H1 (cell line): ENCODE measurements around the gene RGPD3. TPM values are rescaled to one million over a fixed set of nuclear protein-coding genes. Genes with fewer than 3 reads are reported as not detected.

Experiments used
- CTCF ChIA-PET: fragments of 300-600 bp; sonication (Branson Sonifier 250); formaldehyde crosslinking; loops from one replicate; lab custom pipeline; 2021; ENCODE audit not compliant: partially characterized antibody; lab: Charles Lee
- POLR2A ChIA-PET: fragments of 300-600 bp; sonication (Branson Sonifier 250); formaldehyde crosslinking; loops from one replicate; lab custom pipeline; 2021; ENCODE audit warnings: inconsistent platforms; ENCODE audit not compliant: partially characterized antibody; lab: Charles Lee
- DNase-seq, 2 experiments: peaks; one replicate each; pipeline versions ENCODE4 v3.0.0 to v3.0.0-alpha.2; 2010 to 2022; ENCODE audit warnings: low spot score in 2 of 2, low read depth in 1 of 2, mixed read lengths in 1 of 2
- FAIRE-seq: peaks from 2 replicates; lab custom pipeline; 2011; peaks lifted over from hg19 to GRCh38; lab: Jason Lieb, UNC
- H2AFZ ChIP-seq: 2 replicates; pipeline ENCODE4 v1.8.1; 2012; ENCODE audit warnings: low read length, inconsistent platforms
- H2AK5ac ChIP-seq: 2 replicates; pipeline ENCODE4 v1.6.1; 2013; ENCODE audit warnings: low read depth, low read length
- H2BK120ac ChIP-seq: replicated peaks from 2 replicates; pipeline ENCODE3; 2013; ENCODE audit warnings: low read depth, low read length, inconsistent platforms
- H2BK12ac ChIP-seq: 2 replicates; pipeline ENCODE4 v1.6.1; 2013; ENCODE audit warnings: low read depth, low read length
- H2BK15ac ChIP-seq: 2 replicates; pipeline ENCODE4 v1.6.1; 2013; ENCODE audit warnings: low read length
- H2BK20ac ChIP-seq: 2 replicates; pipeline ENCODE4 v1.6.1; 2013; ENCODE audit warnings: low read length
- H2BK5ac ChIP-seq: 2 replicates; pipeline ENCODE4 v1.6.1; 2013; ENCODE audit warnings: low read depth, low read length
- H3K14ac ChIP-seq: 2 replicates; pipeline ENCODE4 v1.6.1; 2013; ENCODE audit warnings: inconsistent platforms; ENCODE audit not compliant: insufficient read length
- H3K18ac ChIP-seq: 2 replicates; pipeline ENCODE4 v1.6.1; 2013; ENCODE audit warnings: low read length; ENCODE audit errors: extremely low read depth
- H3K23ac ChIP-seq: 2 replicates; pipeline ENCODE4 v1.6.1; 2013; ENCODE audit warnings: inconsistent platforms; ENCODE audit not compliant: insufficient read length
- H3K23me2 ChIP-seq: 2 replicates; pipeline ENCODE4 v1.6.1; 2013; ENCODE audit warnings: low read depth, low read length
- H3K27ac ChIP-seq: 2 replicates; pipeline ENCODE4 v1.6.1; 2011; ENCODE audit warnings: low read depth, low read length, inconsistent platforms
- H3K27me3 ChIP-seq, 4 experiments: replicated peaks in 1 of 4; 1 replicate in 1 of 4; 2 replicates in 3 of 4; pipeline versions ENCODE4 v1.6.1 to v1.8.1; 2011 to 2013; ENCODE audit warnings: low read length in 3 of 4, mild to moderate bottlenecking in 3 of 4, inconsistent platforms in 2 of 4, mixed read lengths in 2 of 4, moderate library complexity in 1 of 4; ENCODE audit not compliant: control insufficient read depth in 3 of 4, insufficient read depth in 3 of 4; ENCODE audit errors: extremely low read depth in 1 of 4
- H3K36me3 ChIP-seq, 4 experiments: 2 replicates each; pipeline versions ENCODE4 v1.6.1 to v1.8.1; 2011 to 2013; ENCODE audit warnings: mild to moderate bottlenecking in 4 of 4, low read length in 3 of 4, moderate library complexity in 2 of 4, control low read depth in 1 of 4, inconsistent platforms in 1 of 4; ENCODE audit not compliant: insufficient read depth in 4 of 4, control insufficient read depth in 2 of 4
- H3K4ac ChIP-seq: replicated peaks from 2 replicates; pipeline ENCODE3; 2013; ENCODE audit warnings: low read length, low read depth, mixed read lengths, inconsistent platforms; ENCODE audit not compliant: insufficient read length
- H3K4me1 ChIP-seq, 4 experiments: replicated peaks in 1 of 4; 1 replicate in 1 of 4; 2 replicates in 3 of 4; pipeline versions ENCODE4 v1.6.1 to v1.8.1; 2011 to 2013; ENCODE audit warnings: low read length in 3 of 4, inconsistent platforms in 2 of 4, mixed read lengths in 1 of 4; ENCODE audit not compliant: insufficient read depth in 4 of 4, control insufficient read depth in 3 of 4
- H3K4me2 ChIP-seq, 2 experiments: 2 replicates each; pipeline versions ENCODE4 v1.6.1 to v1.8.1; 2011 to 2013; ENCODE audit warnings: low read depth in 2 of 2, low read length in 2 of 2, control low read depth in 1 of 2, inconsistent platforms in 1 of 2, mild to moderate bottlenecking in 1 of 2; ENCODE audit not compliant: insufficient read depth in 1 of 2
- H3K4me3 ChIP-seq, 4 experiments: fragments of 200-600, 300-600 bp in 1 of 4; sonication (generic), shearing (Covaris generic), sonication (Bioruptor Twin) in 1 of 4; 2 replicates each; pipeline versions ENCODE4 v1.5.1 to v1.8.1; 2011 to 2016; ENCODE audit warnings: low read length in 4 of 4, low read depth in 3 of 4, control low read depth in 2 of 4, inconsistent platforms in 2 of 4, mild to moderate bottlenecking in 2 of 4, mixed read lengths in 1 of 4, moderate library complexity in 1 of 4; ENCODE audit not compliant: insufficient read depth in 2 of 4; ENCODE audit errors: extremely low read depth in 1 of 4
- H3K56ac ChIP-seq: replicated peaks from 2 replicates; pipeline ENCODE3; 2013; ENCODE audit warnings: low read depth, mild to moderate bottlenecking, mixed read lengths, low read length, inconsistent platforms; ENCODE audit not compliant: insufficient read length
- H3K79me1 ChIP-seq: 2 replicates; pipeline ENCODE4 v1.6.1; 2013; ENCODE audit warnings: low read depth, low read length, control low read depth
- H3K79me2 ChIP-seq, 2 experiments: 2 replicates each; pipeline versions ENCODE4 v1.6.1 to v1.8.1; 2012 to 2013; ENCODE audit warnings: low read length in 2 of 2, mild to moderate bottlenecking in 2 of 2, inconsistent platforms in 1 of 2; ENCODE audit not compliant: insufficient read depth in 2 of 2, control insufficient read depth in 1 of 2
- H3K9ac ChIP-seq, 4 experiments: replicated peaks in 1 of 4; 1 replicate in 1 of 4; 2 replicates in 3 of 4; pipeline versions ENCODE4 v1.6.1 to v1.8.1; 2011 to 2013; ENCODE audit warnings: low read depth in 3 of 4, low read length in 3 of 4, control low read depth in 2 of 4, mild to moderate bottlenecking in 2 of 4, moderate library complexity in 2 of 4, inconsistent platforms in 1 of 4; ENCODE audit errors: extremely low read depth in 1 of 4
- H3K9me3 ChIP-seq, 2 experiments: 2 replicates each; pipeline versions ENCODE4 v1.6.1 to v1.8.1; 2012 to 2013; ENCODE audit warnings: mild to moderate bottlenecking in 2 of 2, moderate library complexity in 2 of 2, control low read depth in 1 of 2, inconsistent platforms in 1 of 2, low read depth in 1 of 2, low read length in 1 of 2, mixed read lengths in 1 of 2; ENCODE audit not compliant: insufficient read depth in 2 of 2
- H4K20me1 ChIP-seq, 2 experiments: replicated peaks in 1 of 2; 2 replicates each; pipeline versions ENCODE3 to v1.8.1; 2011 to 2013; ENCODE audit warnings: inconsistent platforms in 2 of 2, low read length in 2 of 2, mild to moderate bottlenecking in 1 of 2; ENCODE audit not compliant: insufficient read depth in 2 of 2, control insufficient read depth in 1 of 2
- H4K5ac ChIP-seq: 2 replicates; pipeline ENCODE4 v1.6.1; 2013; ENCODE audit warnings: low read length, low read depth, mixed read lengths, inconsistent platforms; ENCODE audit not compliant: insufficient read length
- H4K8ac ChIP-seq: 2 replicates; pipeline ENCODE4 v1.8.0; 2013; ENCODE audit warnings: mild to moderate bottlenecking, moderate library complexity, low read length, inconsistent platforms; ENCODE audit not compliant: insufficient read depth; ENCODE audit errors: extremely low read depth
- H4K91ac ChIP-seq: replicated peaks from 2 replicates; pipeline ENCODE3; 2013; ENCODE audit warnings: low read length, mixed read lengths, inconsistent platforms; ENCODE audit not compliant: insufficient read length
- BCL11A ChIP-seq, 2 experiments: IDR thresholded peaks; one replicate each; pipeline ENCODE4 v1.6.1; 2011; ENCODE audit warnings: low read depth in 2 of 2, low read length in 2 of 2, mild to moderate bottlenecking in 2 of 2
- BRCA1 ChIP-seq: IDR thresholded peaks from 2 replicates; pipeline ENCODE4 v1.6.1; 2012; ENCODE audit warnings: low read depth, low read length, improper control_type of control experiment
- CBX8 ChIP-seq: fragments of 300-800, 300-1000 bp; sonication (generic); IDR thresholded peaks from 2 replicates; pipeline ENCODE4 v1.7.1; 2016; ENCODE audit warnings: low read depth, low read length, borderline replicate concordance
- CEBPB ChIP-seq: IDR thresholded peaks from 2 replicates; pipeline ENCODE4 v1.6.1; 2012; ENCODE audit warnings: low read depth, low read length
- EP300 ChIP-seq, 2 experiments: IDR thresholded peaks; 1 replicate in 1 of 2; 2 replicates in 1 of 2; pipeline ENCODE4 v1.6.1; 2011 to 2012; ENCODE audit warnings: low read depth in 2 of 2, low read length in 2 of 2, mild to moderate bottlenecking in 2 of 2, borderline replicate concordance in 1 of 2, inconsistent platforms in 1 of 2, moderate library complexity in 1 of 2
- EZH2 ChIP-seq: fragments of 200-600 bp; sonication (generic); IDR thresholded peaks from 2 replicates; pipeline ENCODE4 v1.7.1; 2012; ENCODE audit warnings: low read depth, mild to moderate bottlenecking, moderate library complexity, low read length, inconsistent platforms; ENCODE audit not compliant: severe bottlenecking
- MAFK ChIP-seq: IDR thresholded peaks from 2 replicates; pipeline ENCODE4 v1.6.1; 2012; ENCODE audit warnings: low read depth, mild to moderate bottlenecking, improper control_type of control experiment, low read length
- NANOG ChIP-seq: IDR thresholded peaks from 2 replicates; pipeline ENCODE4 v1.6.1; 2011; ENCODE audit warnings: low read length, low read depth, mild to moderate bottlenecking, inconsistent platforms; ENCODE audit not compliant: insufficient read depth, poor library complexity, severe bottlenecking
- NRF1 ChIP-seq: IDR thresholded peaks from 2 replicates; pipeline ENCODE4 v1.6.1; 2011; ENCODE audit warnings: mild to moderate bottlenecking, low read depth, low read length, improper control_type of control experiment
- RAD21 ChIP-seq, 2 experiments: IDR thresholded peaks in 1 of 2; conservative IDR thresholded peaks in 1 of 2; 2 replicates each; pipeline ENCODE4 v1.6.1; 2011; ENCODE audit warnings: low read depth in 2 of 2, low read length in 2 of 2, improper control_type of control experiment in 1 of 2, inconsistent platforms in 1 of 2, mild to moderate bottlenecking in 1 of 2, moderate library complexity in 1 of 2
- RNF2 ChIP-seq: fragments of 200-900, 300-1000 bp; sonication (generic); IDR thresholded peaks from 2 replicates; pipeline ENCODE4 v1.7.1; 2016; ENCODE audit warnings: borderline replicate concordance, low read depth, mild to moderate bottlenecking, antibody characterized with exemption, low read length; ENCODE audit not compliant: poor library complexity, severe bottlenecking; ENCODE audit errors: missing control alignments
- SP2 ChIP-seq: IDR thresholded peaks from 2 replicates; pipeline ENCODE4 v1.6.1; 2012; ENCODE audit warnings: mild to moderate bottlenecking, low read length, inconsistent platforms
- TAF7 ChIP-seq: optimal IDR thresholded peaks from 2 replicates; pipeline ENCODE3; 2011; ENCODE audit warnings: low read depth, mild to moderate bottlenecking, inconsistent platforms, low read length, moderate library complexity, borderline replicate concordance
- WGBS, 2 experiments: shearing (Covaris generic) in 1 of 2; methylation state at CpG; one replicate each; pipeline versions ENCODE4 v1.1.6 to v1.1.7; 2013 to 2015; ENCODE audit warnings: low lambda C conversion rate in 2 of 2, mixed read lengths in 2 of 2, inconsistent platforms in 1 of 2, low coverage in 1 of 2, missing lambda C conversion rate in 1 of 2; ENCODE audit not compliant: insufficient replicate concordance in 2 of 2, insufficient coverage in 1 of 2, insufficient read length in 1 of 2; ENCODE audit errors: extremely low coverage in 1 of 2, missing lambda C conversion rate in 1 of 2; 5-methylcytosine and 5-hydroxymethylcytosine counted together
- polyA plus RNA-seq, 7 experiments: library from polyadenylated mRNA; depleted of rRNA in 3 of 7; stranded (reverse) in 5 of 7; unstranded in 2 of 7; fragments of >200 nt in 5 of 7; fragments of 200-250 nt in 2 of 7; gene quantifications; 1 replicate in 5 of 7; 2 replicates in 1 of 7; 4 replicates in 1 of 7; pipeline versions ENCODE4 v1.2.1 to v1.2.3, GENCODE V29; 2011 to 2013; ENCODE audit warnings: missing spikeins in 2 of 7, mixed read lengths in 2 of 7
- total RNA-seq: library from RNA; stranded (reverse); fragmentation: NEBNext Ultra II Directional; extraction: Animal tissue kit (Norgen Biotek cat#: 25700); gene quantifications from 2 replicates; pipeline ENCODE4 v1.2.1, GENCODE V29; 2021

Gene RGPD3
- total and polyA plus RNA-seq, 2 of the 8 experiments (the other 6 are each of a cell fraction or from before 2014, with no cell fraction given), result 0.08 to 0.17 TPM

DNA sequence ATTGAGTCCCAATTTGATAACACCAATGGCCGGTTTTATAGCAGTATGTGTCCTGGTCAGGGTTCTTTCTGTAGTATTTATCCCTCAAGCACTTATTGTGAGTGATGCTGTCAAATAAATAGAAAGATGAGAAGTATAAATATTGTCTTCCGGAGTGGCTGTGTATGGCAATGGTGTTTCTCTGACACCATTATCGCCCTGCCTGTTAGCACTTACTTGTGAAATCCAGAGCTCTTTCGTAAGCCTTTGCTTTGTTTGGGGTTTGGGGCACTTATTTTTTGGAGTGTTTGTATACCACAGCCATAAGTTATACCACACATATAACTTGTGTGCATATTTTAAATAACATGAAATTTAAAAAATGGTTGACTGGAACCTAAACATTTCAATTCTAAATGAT, 48.2 kb upstream of the RGPD3 start:
- Histone ChIP-seq H3K27ac (no peak overlapping the region), H3K79me2 (no peaks in the 10 kb centered on the region), H3K4me1 (no peaks in the 10 kb centered on the region), H2BK5ac (no peak overlapping the region), H4K8ac (no peak overlapping the region), H2BK12ac (no peak overlapping the region), H4K91ac (no peak overlapping the region), H2AK5ac (no peak overlapping the region), H3K56ac (no peak overlapping the region), H3K27me3 (no peaks in the 10 kb centered on the region), H3K79me1 (no peaks in the 10 kb centered on the region), H3K4me3 (no peak overlapping the region), H2AFZ (no peak overlapping the region), H3K23me2 (peaks cover 4% of the 10 kb centered on the region; the same call in 1 of the 2 replicates), H3K9me3 (no peaks in the 10 kb centered on the region), H3K23ac (no peak overlapping the region), H3K4me2 (no peak overlapping the region), H3K18ac (no peak overlapping the region), H3K4ac (no peak overlapping the region), H3K14ac (no peak overlapping the region), H4K5ac (no peak overlapping the region), H3K9ac (no peak overlapping the region), H2BK15ac (no peak overlapping the region), H4K20me1 (no peaks in the 10 kb centered on the region), H3K36me3 (no peaks in the 10 kb centered on the region), H2BK120ac (no peak overlapping the region), H2BK20ac (no peak overlapping the region)
- WGBS, 2 experiments, result 93% methylated on average over 4 of the region's 4 CpGs; no CpG with 5 or more reads in 1 of the 2 experiments
- ChIA-PET CTCF (interaction anchor here (1.0 kb wide), 1 partner anchor 57 kb away, joined by 3 read pairs; no protein-coding TSS in a partner anchor), POLR2A (no interaction called here)
- FAIRE-seq (no peak), DNase-seq (no peak)
- no peak for TF ChIP-seq CBX8
- TF ChIP-seq SP2, result no peak
- TF ChIP-seq BCL11A (IDR thresholded peaks at IDR 0.05; ENCODE audit: low read depth in 2 of 2, low read length in 2 of 2), result no peak
- no peak for TF ChIP-seq EP300 (IDR thresholded peaks at IDR 0.05; ENCODE audit: borderline replicate concordance in 1 of 2, low read depth in 2 of 2, low read length in 2 of 2)
- TF ChIP-seq CEBPB, result no peak
- no peak for TF ChIP-seq BRCA1
- no peak for TF ChIP-seq EZH2
- no peak for TF ChIP-seq NANOG
- no peak for TF ChIP-seq NRF1
- TF ChIP-seq MAFK, result no peak
- TF ChIP-seq RNF2, result no peak
- TF ChIP-seq RAD21 (IDR thresholded peaks at IDR 0.05 in 1 of 2, conservative IDR thresholded peaks at IDR 0.05 in 1 of 2; ENCODE audit: low read depth in 2 of 2, low read length in 2 of 2), result no peak
- no peak for TF ChIP-seq TAF7
